Mucosa of stomach (tissue), 1 donor: Measurements from ENCODE around the gene RAB3IL1.

Source experiments
- H3K27me3 ChIP-seq: one replicate; pipeline ENCODE4 v1.7.0; 2013; ENCODE audit warnings: mild to moderate bottlenecking, low read length; ENCODE audit not compliant: control insufficient read depth, insufficient read depth
- H3K36me3 ChIP-seq: one replicate; pipeline ENCODE4 v1.7.0; 2013; ENCODE audit warnings: low read length; ENCODE audit not compliant: control insufficient read depth, insufficient read depth
- H3K4me1 ChIP-seq: one replicate; pipeline ENCODE4 v1.7.0; 2013; ENCODE audit warnings: mild to moderate bottlenecking, low read length; ENCODE audit not compliant: control insufficient read depth, insufficient read depth
- H3K4me3 ChIP-seq: one replicate; pipeline ENCODE4 v1.7.0; 2013; ENCODE audit warnings: low read length
- H3K9ac ChIP-seq: one replicate; pipeline ENCODE4 v1.7.0; 2013; ENCODE audit warnings: mild to moderate bottlenecking, low read length, moderate library complexity
- H3K9me3 ChIP-seq: one replicate; pipeline ENCODE4 v1.7.0; 2013; ENCODE audit warnings: mild to moderate bottlenecking, low read length, moderate library complexity; ENCODE audit not compliant: control insufficient read depth
- donor health status: Pancreatic carcinoma.

RAB3IL1 gene

GRCh38 chr11:61912991-61913698 lies 4.2 kb downstream of the RAB3IL1 start:
- Histone ChIP-seq H3K4me1 (peaks cover 6% of the 10 kb centered on the region), H3K36me3 (no peaks in the 10 kb centered on the region), H3K9me3 (no peaks in the 10 kb centered on the region), H3K4me3 (no peak overlapping the region), H3K9ac (no peak overlapping the region), H3K27me3 (peaks cover 16% of the 10 kb centered on the region)

- no peaks in the 10 kb centered on the region for H3K9me3 ChIP-seq
- H3K36me3 ChIP-seq = no peaks in the 10 kb centered on the region
- H3K4me3 ChIP-seq = no peak overlapping the region
- H3K4me1 ChIP-seq = no peaks in the 10 kb centered on the region
- H3K9ac ChIP-seq = no peak overlapping the region
- peaks cover 9% of the 10 kb centered on the region for H3K27me3 ChIP-seq
These were observed 4.9 kb downstream of the RAB3IL1 start for GRCh38 chr11:61912530-61912898.

GRCh38 chr11:61911701-61912529 lies 5.5 kb downstream of the RAB3IL1 start:
- H3K36me3 ChIP-seq = no peaks in the 10 kb centered on the region
- no peak overlapping the region for H3K4me3 ChIP-seq
- H3K9ac ChIP-seq = no peak overlapping the region
- H3K27me3 ChIP-seq = peaks cover 8% of the 10 kb centered on the region
- H3K4me1 ChIP-seq = no peaks in the 10 kb centered on the region
- no peaks in the 10 kb centered on the region for H3K9me3 ChIP-seq

- Histone ChIP-seq H3K36me3 (no peaks in the 10 kb centered on the region), H3K27me3 (peaks cover under 1% of the 10 kb centered on the region), H3K4me3 (no peak overlapping the region), H3K9ac (no peak overlapping the region), H3K9me3 (no peaks in the 10 kb centered on the region), H3K4me1 (no peaks in the 10 kb centered on the region)
These were observed 6.2 kb downstream of the RAB3IL1 start for GRCh38 chr11:61911128-61911700.

- no peaks in the 10 kb centered on the region for H3K9me3 ChIP-seq
- H3K9ac ChIP-seq = no peak overlapping the region
- H3K4me3 ChIP-seq = no peak overlapping the region
- H3K4me1 ChIP-seq = no peaks in the 10 kb centered on the region
- H3K27me3 ChIP-seq = no peaks in the 10 kb centered on the region
- no peaks in the 10 kb centered on the region for H3K36me3 ChIP-seq
These were observed 6.9 kb downstream of the RAB3IL1 start for GRCh38 chr11:61910187-61911127.

- peaks cover 5% of the 10 kb centered on the region for H3K4me1 ChIP-seq
- H3K27me3 ChIP-seq = peaks cover 5% of the 10 kb centered on the region
- H3K36me3 ChIP-seq = no peaks in the 10 kb centered on the region
- no peaks in the 10 kb centered on the region for H3K9me3 ChIP-seq
- H3K9ac ChIP-seq = no peak overlapping the region
- no peak overlapping the region for H3K4me3 ChIP-seq
These were observed 8.5 kb downstream of the RAB3IL1 start for GRCh38 chr11:61908730-61909316.

GRCh38 chr11:61907871-61908729 lies 9.3 kb downstream of the RAB3IL1 start:
- H3K9ac ChIP-seq = no peak overlapping the region
- peaks cover 5% of the 10 kb centered on the region for H3K27me3 ChIP-seq
- H3K9me3 ChIP-seq = no peaks in the 10 kb centered on the region
- peaks cover 5% of the 10 kb centered on the region for H3K4me1 ChIP-seq
- no peaks in the 10 kb centered on the region for H3K36me3 ChIP-seq
- H3K4me3 ChIP-seq = no peak overlapping the region

GRCh38 chr11:61907282-61907681 lies 10.1 kb downstream of the RAB3IL1 start:
- H3K9me3 ChIP-seq = no peaks in the 10 kb centered on the region
- no peaks in the 10 kb centered on the region for H3K36me3 ChIP-seq

GRCh38 chr11:61906522-61906909 lies 10.8 kb downstream of the RAB3IL1 start:
- H3K27me3 ChIP-seq = peaks cover 5% of the 10 kb centered on the region
- H3K4me1 ChIP-seq = peaks cover 5% of the 10 kb centered on the region
- H3K9ac ChIP-seq = no peak overlapping the region
- H3K4me3 ChIP-seq = no peak overlapping the region
- H3K9me3 ChIP-seq = no peaks in the 10 kb centered on the region
- H3K36me3 ChIP-seq = no peaks in the 10 kb centered on the region

More at GRCh38 chr11:61907282-61907681, 10.1 kb downstream of the RAB3IL1 start:
- Histone ChIP-seq H3K4me1 (peaks cover 5% of the 10 kb centered on the region), H3K4me3 (no peak overlapping the region), H3K27me3 (peaks cover 5% of the 10 kb centered on the region), H3K9ac (no peak overlapping the region)

GRCh38 chr11:61905801-61906521 lies 11.4 kb downstream of the RAB3IL1 start:
- Histone ChIP-seq H3K9me3 (no peaks in the 10 kb centered on the region), H3K27me3 (peaks cover 5% of the 10 kb centered on the region), H3K9ac (no peak overlapping the region), H3K4me1 (peaks cover 5% of the 10 kb centered on the region), H3K4me3 (no peak overlapping the region), H3K36me3 (no peaks in the 10 kb centered on the region)
